Activated T-helper 1 cell treated with Interleukin-2 at 50 U/mL for 16 hours (primary cell): Measurements from ENCODE around the gene TNRC6C.
"Not testable (repeated sequence)": the region's sequence is repeated elsewhere in the genome, so short reads cannot be mapped to it uniquely, and the experiment has no call there.

Experiments used
- DNase-seq: peaks from one replicate; pipeline ENCODE4 v3.0.0-alpha.2; 2020; ENCODE audit warnings: low read depth

Gene TNRC6C

DNA sequence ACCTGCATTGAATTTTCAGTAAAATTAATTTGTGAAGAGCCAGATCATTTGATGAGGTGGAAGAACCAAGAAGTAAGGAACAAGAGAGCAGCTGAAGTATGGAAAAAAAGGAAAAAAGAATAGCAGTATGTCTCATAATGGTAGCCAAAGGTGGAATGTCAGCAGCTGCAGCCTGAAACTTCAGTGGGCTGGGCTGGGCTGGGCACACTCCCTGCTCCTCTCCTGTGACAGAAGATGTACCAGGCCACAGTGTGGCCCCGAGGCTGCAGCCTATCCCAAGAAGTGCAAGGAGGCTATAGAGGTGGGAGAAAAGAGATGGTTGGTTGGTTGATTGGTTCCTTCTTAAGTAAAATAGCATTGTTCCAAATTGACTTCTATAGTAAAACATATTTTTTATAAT is 84.5 kb downstream of the TNRC6C start:
- no peak for DNase-seq

DNA sequence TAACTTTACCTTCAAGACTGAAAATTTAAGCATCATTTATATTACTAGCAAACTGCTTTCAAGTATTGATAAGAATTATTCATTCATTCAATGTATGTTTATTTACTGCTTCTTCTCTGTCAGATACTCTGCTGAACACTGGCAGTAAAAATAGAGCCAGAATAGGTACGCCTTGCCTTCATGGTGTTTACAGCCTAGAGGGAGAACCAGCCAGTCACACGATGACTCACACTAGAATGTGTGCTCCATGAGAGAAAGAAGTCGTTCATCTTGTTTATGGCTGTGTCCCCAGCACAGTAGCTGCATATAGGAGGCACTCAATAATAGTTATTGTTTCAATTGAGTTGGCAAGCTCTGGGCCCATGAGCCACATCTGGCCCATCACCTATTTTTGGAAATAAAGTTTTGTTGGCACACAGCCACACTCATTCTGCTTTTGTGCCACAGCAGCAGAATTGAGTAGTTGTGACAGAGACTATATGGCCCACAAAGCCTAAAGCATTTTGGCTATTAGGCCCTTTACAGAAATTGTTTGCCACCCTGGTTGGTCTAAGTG is 85.9 kb downstream of the TNRC6C start:
- no peak for DNase-seq

DNA sequence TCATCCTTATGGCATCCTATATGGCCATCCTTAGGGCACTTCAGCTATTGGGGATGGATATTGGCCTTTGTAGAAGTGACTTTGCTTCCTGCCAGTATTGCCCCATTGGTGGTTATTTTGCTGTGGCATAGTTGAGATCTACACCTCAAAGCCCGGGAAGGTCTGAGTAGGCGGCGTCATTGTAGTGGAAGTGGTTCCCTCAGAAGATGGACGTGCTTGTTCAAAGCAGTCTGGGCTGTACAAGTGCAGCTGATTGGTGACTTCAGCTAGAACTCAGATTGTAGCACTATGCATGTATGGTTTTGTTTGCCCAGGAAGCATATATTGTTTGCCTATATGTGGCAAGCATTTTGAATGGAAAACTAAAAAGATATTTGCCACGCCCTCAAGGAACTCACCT is 86.8 kb downstream of the TNRC6C start:
- no peak for DNase-seq

DNA sequence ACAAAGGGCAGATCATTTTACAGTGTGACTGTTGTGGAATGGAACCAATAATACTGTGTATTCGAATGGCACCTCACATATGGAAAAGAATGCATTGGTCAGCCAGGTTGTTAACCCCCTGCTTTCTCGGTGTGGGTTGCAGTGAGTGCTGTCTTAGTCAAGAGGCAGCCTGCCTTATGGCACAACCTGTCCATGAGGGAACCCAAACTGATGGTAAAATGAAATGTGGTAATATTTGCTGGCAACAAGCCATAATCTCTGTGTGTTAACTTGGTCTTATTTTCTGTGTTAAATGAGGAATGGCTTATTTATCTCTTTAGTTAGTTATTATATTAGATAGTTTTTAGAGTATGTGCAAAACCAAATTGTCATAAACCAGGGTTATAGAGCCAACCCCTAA is 88.4 kb downstream of the TNRC6C start:
- no peak for DNase-seq

DNA sequence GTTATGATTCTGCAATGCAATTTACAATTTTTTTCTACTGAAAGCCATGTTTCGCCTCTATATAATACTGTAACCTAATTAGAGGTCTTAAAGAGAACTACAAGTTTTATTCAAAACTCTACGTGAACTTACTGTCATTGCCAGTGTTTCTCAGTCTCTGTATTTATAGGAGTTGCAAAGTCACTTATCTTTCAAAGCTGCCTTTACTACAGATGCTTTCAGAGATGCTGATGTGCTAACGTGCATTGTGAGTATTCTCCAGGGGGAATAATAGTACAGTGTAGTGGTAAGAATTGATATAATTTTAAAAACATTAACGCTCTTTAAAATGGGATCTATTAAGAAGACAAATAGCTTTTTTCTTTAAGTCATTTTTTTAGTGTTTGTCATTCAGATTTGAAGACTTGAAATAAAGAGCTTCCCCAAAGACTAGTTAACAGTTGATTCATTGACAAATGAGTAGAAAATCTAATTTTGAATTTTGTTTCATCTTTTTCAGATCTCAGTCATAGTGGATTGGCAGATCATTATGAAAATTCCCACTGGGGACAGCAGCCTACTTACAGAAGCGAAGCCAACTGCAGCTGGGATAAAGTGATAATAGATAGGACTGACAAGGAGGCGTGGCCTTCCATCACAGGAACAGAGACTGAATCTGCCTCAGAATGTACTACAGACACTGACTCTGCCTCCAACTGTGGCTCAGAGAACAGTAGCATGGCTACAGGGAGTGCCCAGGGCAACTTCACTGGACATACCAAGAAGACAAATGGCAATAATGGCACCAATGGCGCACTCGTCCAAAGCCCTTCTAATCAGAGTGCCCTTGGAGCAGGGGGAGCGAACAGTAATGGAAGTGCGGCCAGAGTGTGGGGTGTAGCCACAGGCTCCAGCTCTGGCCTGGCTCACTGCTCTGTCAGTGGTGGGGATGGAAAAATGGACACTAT is 90.1 kb downstream of the TNRC6C start:
- DNase-seq, result no peak

DNA sequence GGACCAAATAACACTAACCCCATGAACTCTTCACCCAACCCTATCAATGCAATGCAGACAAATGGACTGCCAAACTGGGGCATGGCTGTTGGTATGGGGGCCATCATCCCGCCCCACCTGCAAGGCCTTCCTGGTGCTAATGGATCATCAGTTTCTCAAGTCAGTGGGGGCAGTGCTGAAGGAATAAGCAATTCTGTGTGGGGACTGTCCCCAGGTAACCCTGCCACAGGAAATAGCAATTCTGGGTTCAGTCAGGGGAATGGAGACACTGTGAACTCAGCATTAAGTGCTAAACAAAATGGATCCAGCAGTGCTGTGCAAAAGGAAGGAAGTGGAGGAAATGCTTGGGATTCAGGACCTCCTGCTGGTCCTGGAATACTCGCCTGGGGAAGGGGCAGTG is 91.1 kb downstream of the TNRC6C start:
- no peak for DNase-seq

DNA sequence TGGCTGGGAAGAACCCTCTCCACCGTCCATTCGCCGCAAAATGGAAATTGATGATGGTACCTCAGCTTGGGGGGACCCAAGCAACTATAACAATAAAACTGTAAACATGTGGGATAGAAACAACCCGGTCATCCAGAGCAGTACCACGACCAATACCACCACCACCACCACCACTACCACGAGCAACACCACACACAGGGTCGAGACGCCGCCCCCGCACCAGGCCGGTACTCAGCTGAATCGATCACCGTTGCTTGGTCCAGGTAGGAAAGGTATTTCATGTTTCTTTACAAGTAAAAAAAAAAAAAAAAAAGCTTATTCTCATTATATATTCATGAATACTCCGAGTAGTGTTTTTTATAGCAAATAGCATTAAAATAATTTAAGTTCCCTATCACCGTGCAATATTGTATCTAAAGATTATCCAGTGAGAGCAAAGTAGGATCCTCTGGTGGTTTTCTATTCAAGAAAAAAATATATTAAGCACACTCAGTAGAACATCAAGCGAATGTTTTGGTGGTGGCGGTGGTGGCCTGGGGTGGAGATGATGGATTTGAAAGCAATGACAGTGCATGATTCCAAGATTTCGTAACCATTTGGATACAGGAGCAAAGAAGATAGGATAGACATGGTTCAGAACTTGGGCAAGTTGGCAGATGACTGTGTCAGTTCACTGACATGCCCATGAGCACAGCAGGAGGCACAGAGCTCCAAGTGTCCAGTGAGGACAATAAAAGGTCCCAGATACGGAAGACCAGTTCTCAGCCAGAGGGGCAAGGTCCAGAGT is 92.9 kb downstream of the TNRC6C start:
- no peak for DNase-seq

DNA sequence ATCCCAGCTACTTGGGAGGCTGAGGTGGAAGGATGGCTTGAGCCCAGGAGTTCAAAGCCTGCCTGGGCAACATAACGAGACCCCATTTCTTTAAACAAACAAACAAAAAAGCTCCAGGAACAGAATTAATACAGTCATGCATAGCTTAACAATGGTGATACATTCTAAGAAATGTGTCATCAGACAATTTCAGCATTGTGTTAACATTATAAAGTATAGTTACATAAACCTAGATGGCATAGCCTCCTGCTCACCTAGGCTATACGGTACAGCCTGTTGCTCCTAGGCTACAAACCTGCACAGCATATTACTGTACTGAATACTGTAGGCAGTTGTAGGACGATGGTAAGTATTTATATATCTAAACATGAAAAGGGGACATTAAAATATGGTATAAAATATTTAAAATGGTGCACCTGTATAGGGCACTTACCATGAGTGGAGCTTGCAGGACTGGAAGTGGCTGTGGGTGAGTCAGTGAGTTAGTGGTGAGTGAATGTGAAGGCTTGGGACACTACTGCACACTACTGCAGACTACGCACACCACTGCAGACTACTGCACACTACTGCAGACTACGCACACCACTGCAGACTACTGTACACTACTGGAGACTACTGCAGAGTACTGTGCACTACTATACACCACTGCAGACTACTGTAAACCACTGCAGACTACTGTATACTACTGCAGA is 95.4 kb downstream of the TNRC6C start:
- DNase-seq, result no peak

DNA sequence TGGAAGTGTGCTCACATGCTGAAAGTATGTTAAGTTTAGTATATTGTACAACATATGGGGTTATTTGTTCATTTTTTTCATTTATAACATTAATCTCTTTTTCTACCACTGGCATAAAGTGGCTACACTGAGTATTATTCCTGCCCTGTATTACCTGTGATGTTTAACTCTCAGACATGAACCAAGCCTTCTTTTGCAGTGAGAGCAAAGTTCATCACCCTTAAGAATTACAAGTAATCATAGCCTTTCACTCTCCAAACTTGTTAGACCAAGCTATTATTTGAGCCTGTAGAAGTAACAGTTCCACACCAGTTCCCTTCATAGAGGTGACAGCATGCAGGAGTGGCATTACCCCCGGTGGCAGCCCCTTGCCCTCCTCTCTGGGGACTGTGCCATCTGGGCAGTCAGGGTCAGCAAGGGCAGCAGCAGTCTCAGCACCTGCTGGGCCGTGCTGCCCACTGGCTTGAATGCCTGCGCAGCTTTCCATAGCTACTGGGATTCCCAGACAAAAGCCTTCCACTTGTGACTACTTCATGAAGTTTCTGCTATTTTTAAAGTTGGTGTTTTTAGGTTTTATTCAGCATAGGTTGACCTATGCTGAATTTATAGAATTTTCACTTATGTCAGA is 98.7 kb downstream of the TNRC6C start:
- DNase-seq, result no peak

DNA sequence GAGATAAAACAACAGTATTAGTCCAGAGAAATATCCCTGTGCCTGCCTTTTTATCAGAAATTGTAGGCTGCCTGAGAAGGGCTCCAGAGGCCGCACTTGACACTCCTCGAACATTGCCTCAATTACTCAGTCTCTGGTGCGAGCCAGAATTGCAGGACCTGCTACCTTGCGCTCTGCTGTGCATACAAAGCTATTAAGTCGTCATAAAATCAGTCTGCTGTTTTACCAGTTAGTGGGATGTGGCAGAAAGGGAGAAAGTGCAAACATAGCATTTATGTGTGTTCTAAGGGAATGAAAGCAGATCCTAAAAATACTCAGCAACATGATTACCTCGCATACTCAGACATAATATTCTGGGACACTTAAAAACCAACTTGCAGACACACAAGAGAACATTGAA is 99.5 kb downstream of the TNRC6C start:
- no peak for DNase-seq

DNA sequence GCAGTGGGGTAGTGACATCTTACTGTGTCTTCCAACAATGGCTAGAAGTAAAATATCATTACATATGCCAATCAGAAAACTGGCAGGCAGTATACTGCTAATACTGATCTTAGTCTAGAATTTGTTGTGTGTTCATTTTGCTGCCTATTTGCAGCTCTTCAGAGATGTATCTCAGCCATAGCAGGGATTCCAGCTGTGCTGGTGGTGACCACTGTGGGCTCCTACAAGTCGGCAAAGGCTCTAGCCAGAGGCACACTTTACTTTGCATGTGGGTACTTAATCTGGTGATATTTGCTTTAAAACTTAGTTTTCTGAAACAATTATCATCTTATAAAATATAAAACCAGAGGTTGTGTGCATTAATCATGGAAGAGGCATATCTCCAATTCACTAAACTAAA is 100.1 kb downstream of the TNRC6C start:
- no peak for DNase-seq

DNA sequence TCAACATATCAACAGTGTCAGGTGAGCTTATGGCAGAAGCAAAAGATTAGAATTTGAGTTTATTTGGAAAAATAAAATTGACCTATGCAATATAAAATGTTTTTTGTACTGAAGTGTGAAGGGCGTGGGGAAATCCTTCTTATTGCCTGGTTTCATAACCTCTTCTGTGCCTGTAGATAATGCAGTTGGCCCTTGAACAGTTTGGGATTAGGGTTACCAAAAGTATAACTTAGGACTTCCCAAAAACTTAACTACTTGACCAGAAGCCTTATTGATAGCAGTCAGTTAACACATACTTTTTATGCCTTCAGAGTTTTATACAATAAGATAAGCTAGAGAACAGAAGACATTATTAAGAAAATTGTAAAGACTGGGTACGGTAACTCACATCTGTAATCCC is 104.1 kb downstream of the TNRC6C start:
- no peak for DNase-seq

DNA sequence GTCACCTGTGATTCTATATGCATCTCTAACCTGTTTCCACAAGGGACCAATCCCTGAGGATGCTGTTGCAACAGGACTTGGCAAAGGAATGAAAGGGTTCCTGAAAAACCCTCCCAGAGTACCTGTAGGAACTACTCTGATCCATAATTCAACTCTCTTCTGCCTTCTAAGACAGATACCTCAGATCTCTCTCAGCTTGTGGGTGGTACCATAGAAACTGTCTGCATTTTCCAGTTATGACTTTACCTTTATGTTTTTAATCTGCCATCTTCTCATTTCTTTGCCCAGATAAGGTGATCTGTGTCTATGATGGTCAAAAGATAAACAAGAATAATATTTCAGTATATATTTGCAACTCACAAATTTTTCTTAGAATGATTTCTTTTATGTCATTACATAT is 105.0 kb downstream of the TNRC6C start:
- DNase-seq, result no peak

DNA sequence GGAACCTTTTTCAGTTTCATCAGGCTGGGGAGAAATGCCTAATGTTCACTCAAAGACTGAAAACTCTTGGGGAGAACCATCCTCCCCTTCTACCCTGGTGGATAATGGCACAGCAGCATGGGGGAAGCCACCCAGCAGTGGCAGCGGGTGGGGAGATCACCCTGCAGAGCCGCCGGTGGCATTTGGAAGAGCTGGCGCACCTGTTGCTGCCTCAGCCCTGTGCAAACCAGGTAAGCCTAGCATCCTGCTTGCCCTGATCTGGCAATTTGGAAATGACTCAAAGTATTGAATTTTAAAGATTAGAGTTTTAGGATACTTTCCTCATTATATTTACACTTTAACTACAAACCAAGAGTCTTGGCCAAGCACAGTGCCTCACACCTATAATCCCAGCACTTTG is 106.2 kb downstream of the TNRC6C start:
- DNase-seq, result no peak

DNA sequence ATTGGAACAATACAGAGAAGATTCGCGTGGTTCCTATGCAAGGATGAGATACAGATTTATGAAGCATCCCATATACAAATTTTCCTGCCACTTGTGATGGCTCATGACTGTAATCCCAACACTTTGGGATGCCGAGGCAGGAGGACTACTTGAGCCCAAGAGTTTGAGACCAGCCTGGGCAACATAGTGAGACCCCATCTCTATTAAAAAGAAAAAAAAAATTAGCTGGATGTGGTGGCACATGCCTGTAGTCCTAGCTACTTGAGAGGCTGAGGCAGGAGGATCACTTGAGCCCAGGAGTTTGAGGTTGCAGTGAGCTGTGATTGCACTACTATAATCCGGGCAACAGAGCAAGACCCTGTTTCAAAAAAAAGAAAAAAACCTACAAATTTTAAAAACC is 108.5 kb downstream of the TNRC6C start:
- DNase-seq, result not testable (repeated sequence)

DNA sequence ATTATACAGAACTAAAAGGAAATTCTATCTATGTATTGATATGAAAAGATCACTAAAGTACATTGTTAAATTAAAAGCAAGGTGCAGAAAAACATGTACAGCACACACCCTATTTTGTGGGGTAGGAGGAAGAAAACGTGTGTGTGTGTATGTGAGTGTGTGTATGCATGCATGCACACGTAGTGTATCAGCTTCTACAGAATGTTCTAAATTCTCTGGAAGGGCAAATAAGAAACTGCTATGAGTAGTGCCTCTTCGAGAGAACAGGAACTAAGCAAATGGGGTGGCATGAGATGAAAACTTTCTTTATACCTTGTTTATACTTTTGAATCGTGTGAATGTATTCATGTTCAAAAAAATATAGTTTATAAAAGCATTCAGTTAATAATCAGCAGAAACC is 111.2 kb downstream of the TNRC6C start:
- no peak for DNase-seq

DNA sequence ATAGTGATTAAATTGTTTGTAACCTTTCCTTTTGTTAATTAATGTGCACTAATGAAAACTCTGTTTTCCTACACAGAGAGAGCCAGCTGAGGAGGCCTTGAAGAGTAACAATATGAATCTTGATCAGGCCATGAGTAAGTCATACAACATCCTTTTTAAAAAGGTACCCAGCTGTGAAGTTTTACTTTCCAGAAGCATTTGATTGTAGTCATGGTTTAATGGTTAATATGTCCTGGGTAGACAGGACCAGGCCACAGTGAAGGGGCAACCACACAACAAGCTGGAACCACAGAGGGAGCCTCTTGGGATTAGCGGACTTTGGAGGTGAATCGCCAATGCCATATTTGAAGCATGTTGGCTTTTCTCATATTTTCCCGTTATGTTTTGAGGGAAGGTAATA is 114.5 kb downstream of the TNRC6C start:
- no peak for DNase-seq

DNA sequence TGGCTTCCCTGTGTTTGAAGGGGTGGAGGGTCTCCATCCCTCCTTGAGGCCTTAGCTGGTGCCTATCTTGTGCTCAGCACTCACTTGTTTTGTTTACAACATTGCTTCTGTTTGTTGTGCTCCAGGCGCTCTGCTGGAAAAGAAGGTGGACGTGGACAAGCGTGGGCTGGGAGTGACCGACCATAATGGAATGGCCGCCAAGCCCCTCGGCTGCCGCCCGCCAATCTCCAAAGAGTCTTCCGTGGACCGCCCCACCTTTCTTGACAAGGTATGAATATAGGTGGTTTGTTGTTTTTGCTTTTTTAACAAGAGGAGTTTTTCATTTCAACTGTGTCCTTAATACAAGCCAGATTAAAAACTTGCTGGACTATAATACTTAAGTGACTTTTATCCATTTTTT is 116.5 kb downstream of the TNRC6C start:
- DNase-seq, result no peak

DNA sequence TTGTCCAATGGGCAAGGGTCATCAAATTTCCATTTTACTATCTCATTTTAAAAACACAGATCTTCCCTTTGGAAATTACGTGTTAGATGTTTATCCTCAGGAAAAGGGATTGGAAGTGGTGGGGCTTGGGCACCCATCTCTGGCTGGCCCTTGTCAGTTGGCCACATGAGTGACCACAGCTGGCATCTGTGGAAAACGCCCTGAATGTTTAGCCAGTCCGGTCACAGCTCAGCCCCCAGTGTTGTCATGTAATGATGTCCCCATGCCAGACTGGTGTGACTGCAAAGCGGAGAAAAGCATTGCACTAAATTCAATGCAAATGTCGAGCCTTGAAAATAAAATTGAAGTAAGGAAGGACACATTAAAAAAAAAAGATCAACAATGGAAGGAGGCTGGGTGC is 117.0 kb downstream of the TNRC6C start:
- DNase-seq, result no peak

DNA sequence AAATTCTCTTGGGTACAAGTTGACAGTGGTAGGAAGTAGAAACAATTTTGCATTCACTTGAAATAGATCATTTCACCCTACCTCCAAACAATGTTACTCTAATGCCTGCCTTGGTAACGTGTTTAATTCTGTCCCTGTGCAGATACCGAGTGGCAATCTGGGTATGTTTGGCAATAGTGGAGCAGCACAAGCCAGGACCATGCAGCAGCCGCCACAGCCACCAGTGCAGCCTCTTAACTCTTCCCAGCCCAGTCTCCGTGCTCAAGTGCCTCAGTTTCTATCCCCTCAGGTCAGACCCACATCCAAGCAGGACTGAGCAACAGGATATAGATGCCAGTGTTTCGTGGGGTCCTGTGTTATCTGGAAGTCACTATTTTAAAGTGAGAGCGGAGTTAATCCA is 120.8 kb downstream of the TNRC6C start:
- no peak for DNase-seq

DNA sequence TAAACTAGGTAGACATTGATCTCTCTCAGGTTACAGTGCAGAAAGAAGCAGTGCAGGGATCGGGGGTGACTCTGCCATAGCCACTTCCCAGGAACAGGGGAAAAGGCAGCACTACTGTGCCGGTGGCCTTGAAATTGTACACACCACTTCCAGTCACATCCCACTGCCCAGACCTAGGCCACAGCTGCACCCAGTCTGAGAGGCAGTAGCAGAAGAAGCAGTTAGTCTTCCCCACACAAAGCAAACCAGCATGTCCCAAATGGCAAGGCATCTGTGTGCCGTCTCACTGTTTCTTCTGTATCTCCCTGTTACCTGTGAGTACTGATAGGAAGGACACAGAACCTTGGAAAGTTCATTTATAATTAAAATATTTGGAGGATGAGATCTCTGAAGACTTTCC is 123.0 kb downstream of the TNRC6C start:
- DNase-seq, result no peak

DNA sequence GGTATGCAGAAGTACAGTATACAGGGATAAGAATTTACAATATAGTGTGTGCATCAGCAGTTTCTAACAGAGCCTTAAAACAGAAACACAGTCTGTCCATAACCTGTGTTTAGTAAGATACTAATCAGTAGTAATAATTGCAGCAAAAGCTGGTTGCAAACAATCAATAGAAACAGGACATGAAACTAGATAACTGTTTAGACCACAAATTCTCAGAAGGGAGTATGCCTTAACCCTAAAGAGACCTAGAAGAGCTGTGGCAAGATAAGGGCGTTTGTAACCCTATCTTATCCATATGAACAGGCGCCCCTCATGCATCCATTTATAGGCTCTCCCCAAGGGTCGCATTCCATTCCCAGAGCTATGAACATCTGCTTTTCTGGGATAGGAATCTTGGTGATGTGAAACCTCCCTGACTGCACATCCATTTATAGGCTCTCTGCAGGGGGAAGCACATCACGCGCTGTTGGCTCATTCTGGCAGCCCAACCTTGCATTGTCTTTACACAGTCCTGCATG is 123.9 kb downstream of the TNRC6C start:
- not testable (repeated sequence) for DNase-seq
